HepG2 (cell line): ENCODE measurements around the gene EPS8L3. TPM values are rescaled to one million over a fixed set of nuclear protein-coding genes. Genes with fewer than 3 reads are reported as not detected.
"Not testable (repeated sequence)": the region's sequence is repeated elsewhere in the genome, so short reads cannot be mapped to it uniquely, and the experiment has no call there.

Source experiments
- ATAC-seq: fragments of 200-7000 bp; cut with Tn5 transposase; 3 replicates; pipeline ENCODE4 v1.9.1; 2020; ENCODE audit warnings: mild to moderate bottlenecking, moderate library complexity
- BruUV-seq: library from RNA; stranded (reverse); fragments of 400-500 nt; replicated peaks from 2 replicates; lab custom pipeline; 2021; lab: Mats Ljungman, UMichigan
- CTCF ChIA-PET: fragments of 300-600 bp; formaldehyde crosslinking; extraction: SDS; loops from one replicate; lab custom pipeline; 2021; ENCODE audit warnings: low total read pairs, inconsistent platforms, low intra/inter-chr PET ratio; lab: Yijun Ruan, JAX
- POLR2A ChIA-PET: fragments of 350-600 bp; sonication (Branson Sonifier 250); formaldehyde crosslinking; loops from one replicate; lab custom pipeline; 2020; ENCODE audit warnings: antibody characterized with exemption, inconsistent platforms; lab: Yijun Ruan, JAX
- DNase-seq: peaks from one replicate; pipeline ENCODE4 v3.0.0-alpha.2; 2015; ENCODE audit warnings: low spot score
- FAIRE-seq: peaks from 3 replicates; lab custom pipeline; 2011; peaks lifted over from hg19 to GRCh38; lab: Jason Lieb, UNC
- H2AFZ ChIP-seq: one replicate; pipeline ENCODE4 v1.6.1; 2011; ENCODE audit warnings: low read length, inconsistent platforms
- H3K27ac ChIP-seq: fragments of 300-600 bp; 3 replicates; pipeline ENCODE4 v1.8.0; 2011; ENCODE audit warnings: mixed run types, mild to moderate bottlenecking, mixed read lengths, low read length, inconsistent platforms; ENCODE audit not compliant: insufficient read depth; ENCODE audit errors: extremely low read length
- H3K27me3 ChIP-seq, 2 experiments: fragments of 200-600 bp in 1 of 2; 2 replicates in 1 of 2; 3 replicates in 1 of 2; pipeline versions ENCODE4 v1.6.0 to v1.8.0; 2011; ENCODE audit warnings: low read length in 2 of 2, mild to moderate bottlenecking in 2 of 2, moderate library complexity in 2 of 2, inconsistent platforms in 1 of 2; ENCODE audit not compliant: insufficient read depth in 2 of 2, control insufficient read depth in 1 of 2
- H3K36me3 ChIP-seq, 2 experiments: fragments of 200-600 bp in 1 of 2; replicated peaks in 1 of 2; 2 replicates in 1 of 2; 3 replicates in 1 of 2; pipeline versions ENCODE4 v1.5.1 to v1.8.0; 2011; ENCODE audit warnings: low read length in 2 of 2, inconsistent platforms in 1 of 2; ENCODE audit not compliant: insufficient read depth in 2 of 2, control insufficient read depth in 1 of 2
- H3K4me1 ChIP-seq: 2 replicates; pipeline ENCODE4 v1.5.1; 2012; ENCODE audit warnings: low read length, inconsistent platforms; ENCODE audit not compliant: insufficient read depth
- H3K4me2 ChIP-seq: 2 replicates; pipeline ENCODE4 v1.6.0; 2011; ENCODE audit warnings: low read depth, low read length, inconsistent platforms
- H3K4me3 ChIP-seq, 3 experiments: fragments of 200-600 bp in 1 of 3; sonication (generic), shearing (Covaris generic) in 1 of 3; replicated peaks in 1 of 3; 2 replicates each; pipeline ENCODE4 v1.5.1; 2011 to 2016; ENCODE audit warnings: low read length in 3 of 3, inconsistent platforms in 2 of 3, low read depth in 2 of 3, mild to moderate bottlenecking in 2 of 3, control low read depth in 1 of 3, mixed read lengths in 1 of 3; ENCODE audit not compliant: insufficient read depth in 1 of 3
- H3K79me2 ChIP-seq: one replicate; pipeline ENCODE4 v1.6.1; 2011; ENCODE audit warnings: low read length, inconsistent platforms; ENCODE audit not compliant: insufficient read depth
- H3K9ac ChIP-seq: 2 replicates; pipeline ENCODE4 v1.6.0; 2011; ENCODE audit warnings: mild to moderate bottlenecking, low read depth, low read length, inconsistent platforms; ENCODE audit not compliant: insufficient read depth
- H3K9me3 ChIP-seq: 2 replicates; pipeline ENCODE4 v1.5.1; 2012; ENCODE audit warnings: mild to moderate bottlenecking, low read length
- H4K20me1 ChIP-seq: 2 replicates; pipeline ENCODE4 v1.6.0; 2011; ENCODE audit warnings: inconsistent platforms, mild to moderate bottlenecking, low read length, moderate library complexity; ENCODE audit not compliant: insufficient read depth
- KLF6 ChIP-seq: IDR thresholded peaks from 2 replicates; pipeline ENCODE4 v1.8.0; 2016; ENCODE audit warnings: missing biosample characterization, missing genetic modification reagents
- POGK ChIP-seq: sonication (generic); formaldehyde crosslinking; conservative IDR thresholded peaks from 2 replicates; pipeline ENCODE4 v1.8.0; 2022; ENCODE audit warnings: mild to moderate bottlenecking, moderate library complexity, missing genetic modification reagents
- RBAK ChIP-seq: sonication (generic); formaldehyde crosslinking; IDR thresholded peaks from 2 replicates; pipeline ENCODE4 v1.5.1; 2020; ENCODE audit warnings: mild to moderate bottlenecking, missing genetic modification reagents
- ZNF124 ChIP-seq: sonication (generic); formaldehyde crosslinking; IDR thresholded peaks from 2 replicates; pipeline ENCODE4 v1.4.0; 2020; ENCODE audit warnings: missing genetic modification reagents
- ZNF207 ChIP-seq: fragments of 450-650 bp; IDR thresholded peaks from 2 replicates; pipeline ENCODE4 v1.6.1; 2016; ENCODE audit warnings: antibody characterized with exemption, borderline replicate concordance
- WGBS: methylation state at CpG from one replicate; pipeline ENCODE4 v1.1.6; 2017; ENCODE audit warnings: low lambda C conversion rate; 5-methylcytosine and 5-hydroxymethylcytosine counted together
- in situ Hi-C: cut with HindIII; loops from 2 replicates; pipeline ENCODE4 v1.10.0; 2017; ENCODE audit warnings: low pct_unique_long_range_greater_than_20kb; ENCODE audit not compliant: extremely low pct_ligation_motif_present
- intact Hi-C: fragments of 100-400 bp; cut with micrococcal nuclease; formaldehyde crosslinking; loops from one replicate; pipeline ENCODE4 v1.10.0; 2022; ENCODE audit not compliant: unreplicated experiment
- polyA plus RNA-seq, 8 experiments: library from polyadenylated mRNA; depleted of rRNA in 3 of 8; stranded (reverse) in 7 of 8; unstranded in 1 of 8; fragments of >200 nt; fragmentation: Illumina TruSeq in 4 of 8; extraction: Trizol in 4 of 8; gene quantifications; 2 replicates each; pipeline versions ENCODE4 v1.2.1 to v1.2.3, GENCODE V29; 2011 to 2016; ENCODE audit warnings: low read depth in 4 of 8, missing spikeins in 1 of 8, mixed read lengths in 1 of 8; ENCODE audit not compliant: insufficient read depth in 1 of 8
- total RNA-seq, 5 experiments: library from RNA; depleted of rRNA; stranded (reverse); fragments of >200 nt; fragmentation: Illumina TruSeq; extraction: Trizol; gene quantifications; 2 replicates each; pipeline ENCODE4 v1.2.3, GENCODE V29; 2016; ENCODE audit warnings: low read depth in 1 of 5

EPS8L3 gene
- total and polyA plus RNA-seq, 2 of the 13 experiments (the other 11 are each of a cell fraction or from before 2014, with no cell fraction given) = 18.2 to 106 TPM

DNA sequence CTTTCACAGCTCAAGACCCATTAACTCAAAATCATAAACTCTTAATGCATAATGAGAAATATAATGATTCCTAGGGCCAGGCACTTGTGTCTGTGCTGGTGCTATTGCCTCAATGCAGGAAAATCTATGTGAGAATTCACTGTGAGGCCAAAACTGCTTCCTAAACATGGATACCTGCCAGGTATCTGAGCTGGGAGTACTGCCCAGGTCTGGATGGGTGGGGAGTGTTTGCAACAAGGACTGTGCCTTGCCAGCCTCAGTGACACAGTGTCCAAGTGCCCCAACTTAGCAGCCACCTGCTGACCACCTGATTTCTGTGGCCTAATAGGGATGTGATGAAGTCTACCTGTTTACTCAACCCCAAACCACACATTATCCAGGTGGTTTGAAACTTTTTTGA, 53.9 kb downstream of the EPS8L3 start:
- in situ Hi-C loops (loop anchor here (5.0 to 10.0 kb wide), 3 partner anchors 45 to 165 kb away; partner anchors contain the start of genes GNAI3 and GSTM2), intact Hi-C loops (loop anchor here (10.0 kb wide), 1 partner anchor 275 kb away; the partner anchor contains the start of gene AHCYL1)
- H3K27me3 ChIP-seq = peaks cover 3 to 20% of the 10 kb centered on the region in 2 experiments; a peak in 2 of 5 replicates
- H3K9me3 ChIP-seq, H3K4me1 ChIP-seq, H3K4me3 ChIP-seq, H3K36me3 ChIP-seq, H3K9ac ChIP-seq, H3K4me2 ChIP-seq, CTCF ChIA-PET, BruUV-seq, POLR2A ChIA-PET, H3K79me2 ChIP-seq, FAIRE-seq, H4K20me1 ChIP-seq, ATAC-seq, DNase-seq, H2AFZ ChIP-seq, H3K27ac ChIP-seq: not testable (repeated sequence)

DNA sequence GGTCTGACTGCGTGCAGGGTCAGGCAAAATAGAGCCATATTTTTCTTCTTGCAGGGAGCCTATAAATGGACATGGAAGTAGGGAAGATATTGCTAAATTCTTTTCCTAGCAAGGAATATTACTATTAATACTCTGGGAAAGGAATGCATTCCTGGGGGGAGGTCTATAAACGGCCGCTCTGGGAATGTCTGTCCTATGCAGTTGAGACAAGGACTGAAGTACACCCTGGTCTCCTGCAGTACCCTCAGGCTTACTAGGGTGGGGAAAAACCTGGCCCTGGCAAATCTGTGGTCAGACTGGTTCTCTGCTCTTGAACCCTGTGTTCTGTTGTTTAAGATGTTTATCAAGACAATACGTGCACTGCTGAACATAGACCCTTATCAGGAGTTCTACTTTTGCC, 54.8 kb downstream of the EPS8L3 start:
- CTCF ChIA-PET, DNase-seq, H3K27ac ChIP-seq, H3K9ac ChIP-seq, H2AFZ ChIP-seq, H3K4me1 ChIP-seq, FAIRE-seq, BruUV-seq, H3K4me3 ChIP-seq, H3K79me2 ChIP-seq, H3K9me3 ChIP-seq, POLR2A ChIA-PET, H4K20me1 ChIP-seq, H3K4me2 ChIP-seq, ATAC-seq, intact Hi-C loops, H3K36me3 ChIP-seq: not testable (repeated sequence)
- WGBS = 33% methylated on average over 4 of the region's 4 CpGs
- peaks cover 3 to 13% of the 10 kb centered on the region in 2 experiments; a peak in 2 of 5 replicates for H3K27me3 ChIP-seq
- in situ Hi-C loops = loop anchor here (5.0 kb wide), 1 partner anchor 67 kb away; no protein-coding TSS in a partner anchor

GRCh38 chr1:109705411-109705810, 58.3 kb downstream of the EPS8L3 start:
- WGBS = 36% methylated on average over 3 of the region's 4 CpGs
- Histone ChIP-seq H3K79me2 (no peaks in the 10 kb centered on the region), H3K27ac (no peak overlapping the region), H3K36me3 (no peaks in the 10 kb centered on the region), H3K4me2 (no peak overlapping the region), H3K9me3 (no peaks in the 10 kb centered on the region), H3K4me3 (no peak overlapping the region), H2AFZ (no peak overlapping the region), H3K9ac (no peak overlapping the region), H4K20me1 (no peaks in the 10 kb centered on the region), H3K27me3 (peaks cover 2 to 13% of the 10 kb centered on the region in 2 experiments; a peak in 2 of 5 replicates), H3K4me1 (no peaks in the 10 kb centered on the region)
- intact Hi-C loops = loop anchor here (2.0 kb wide), 1 partner anchor 63 kb away; no protein-coding TSS in a partner anchor
- in situ Hi-C loops = loop anchor here (5.0 kb wide), 1 partner anchor 63 kb away; no protein-coding TSS in a partner anchor
- CTCF ChIA-PET = no interaction called here
- TF ChIP-seq POGK (CRISPR knock-in tag) = no peak
- TF ChIP-seq ZNF124 (CRISPR knock-in tag) = no peak
- no peak for TF ChIP-seq RBAK (CRISPR knock-in tag)
- TF ChIP-seq KLF6 (CRISPR knock-in tag) = no peak
- TF ChIP-seq ZNF207 = no peak
- no peak for ATAC-seq
- no TSS peak for BruUV-seq
- FAIRE-seq = no peak
- POLR2A ChIA-PET = no interaction called here
- no peak for DNase-seq
